Prostate gland (tissue), 1 donor: Measurements from ENCODE around the gene ZBTB9.

Source experiments
- POLR2A ChIP-seq: fragments of 450-650 bp; IDR thresholded peaks from one replicate; pipeline ENCODE4 v1.6.1; 2016; ENCODE audit warnings: antibody characterized with exemption, mild to moderate bottlenecking
- POLR2AphosphoS5 ChIP-seq: sonication (generic); formaldehyde crosslinking; IDR thresholded peaks from one replicate; pipeline ENCODE4 v1.6.1; 2017; ENCODE audit warnings: antibody characterized with exemption

DNA sequence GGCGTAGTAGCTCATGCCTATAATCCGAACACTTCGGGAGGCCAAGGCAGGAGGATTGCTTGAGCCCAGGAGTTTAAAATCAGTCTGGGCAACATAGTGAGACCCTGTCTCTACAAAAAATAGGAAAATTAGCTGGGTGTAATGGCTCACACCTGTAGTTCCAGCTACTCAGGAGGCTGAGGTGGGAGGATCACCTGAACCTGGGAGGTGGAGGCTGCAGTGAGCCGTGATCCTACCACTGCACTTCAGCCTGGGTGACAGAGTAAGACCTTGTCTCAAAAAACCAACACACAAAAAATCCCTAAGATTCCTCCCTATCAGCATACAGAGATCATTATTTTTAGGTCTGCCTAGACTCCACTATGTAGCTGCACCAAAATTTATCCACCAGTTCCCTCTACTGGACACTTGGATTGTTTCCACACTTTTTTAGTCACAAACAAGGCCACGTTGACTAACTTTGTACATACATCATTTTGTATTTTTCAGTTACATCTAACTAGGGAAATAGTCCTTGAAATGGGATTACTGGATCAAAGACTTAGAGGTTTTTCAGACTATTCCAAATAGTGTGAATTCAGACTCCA lies 47.2 kb upstream of the ZBTB9 start:
- no peak for TF ChIP-seq POLR2AphosphoS5
- no peak for TF ChIP-seq POLR2A
